GM20431 (cell line): ENCODE data around the gene NR2C2.

ENCODE experiments used
- in situ Hi-C: fragments of 300-500 bp; cut with MseI, MboI; formaldehyde crosslinking; loops from one replicate; pipeline ENCODE4 v1.15.0; 2020; ENCODE audit warnings: low sequenced_read_pairs; ENCODE audit not compliant: unreplicated experiment

The NR2C2 gene

GRCh38 chr3:15052335-15053242 lies 105.2 kb downstream of the NR2C2 start:
- in situ Hi-C loops, result no loop called here

GRCh38 chr3:15053541-15053940 lies 106.2 kb downstream of the NR2C2 start:
- in situ Hi-C loops, result no loop called here

GRCh38 chr3:15055019-15055557 lies 107.7 kb downstream of the NR2C2 start:
- in situ Hi-C loops, result no loop called here

GRCh38 chr3:15056676-15057404 lies 109.5 kb downstream of the NR2C2 start:
- in situ Hi-C loops, result no loop called here

- in situ Hi-C loops, result no loop called here
Measured at GRCh38 chr3:15060029-15060428, 112.6 kb downstream of the NR2C2 start.

- in situ Hi-C loops, result no loop called here
Measured at GRCh38 chr3:15063238-15063637, 115.9 kb downstream of the NR2C2 start.

- in situ Hi-C loops, result no loop called here
Measured at GRCh38 chr3:15063656-15064286, 116.4 kb downstream of the NR2C2 start.

- in situ Hi-C loops, result no loop called here
Measured at GRCh38 chr3:15064299-15064834, 117.0 kb downstream of the NR2C2 start.

GRCh38 chr3:15064835-15065549 lies 117.6 kb downstream of the NR2C2 start, which contains the start of gene MRPS25:
Gene MRPS25, minus strand, starts transcription at chr3:15065315. Its CDS starts 121 bp downstream, at chr3:15065194.
- in situ Hi-C loops, result no loop called here

GRCh38 chr3:15065550-15066007 lies 118.2 kb downstream of the NR2C2 start:
- in situ Hi-C loops, result no loop called here

GRCh38 chr3:15066467-15066866 lies 119.1 kb downstream of the NR2C2 start:
- in situ Hi-C loops, result no loop called here

- in situ Hi-C loops, result no loop called here
Measured at GRCh38 chr3:15069441-15069840, 122.1 kb downstream of the NR2C2 start.

- in situ Hi-C loops, result no loop called here
Measured at GRCh38 chr3:15071699-15072098, 124.3 kb downstream of the NR2C2 start.

- in situ Hi-C loops, result no loop called here
Measured at GRCh38 chr3:15074500-15074899, 127.1 kb downstream of the NR2C2 start.

GRCh38 chr3:15079091-15079490 lies 131.7 kb downstream of the NR2C2 start:
- in situ Hi-C loops, result no loop called here

- in situ Hi-C loops, result no loop called here
Measured at GRCh38 chr3:15081960-15082664, 134.7 kb downstream of the NR2C2 start.

- in situ Hi-C loops, result no loop called here
Measured at GRCh38 chr3:15083252-15083651, 135.9 kb downstream of the NR2C2 start.

- in situ Hi-C loops, result no loop called here
Measured at GRCh38 chr3:15086263-15086662, 138.9 kb downstream of the NR2C2 start.

- in situ Hi-C loops, result no loop called here
Measured at GRCh38 chr3:15086699-15087098, 139.3 kb downstream of the NR2C2 start.
